SK-N-SH (cell line): ENCODE data around the gene MRPL41. TPM values are rescaled to one million over a fixed set of nuclear protein-coding genes. Genes with fewer than 3 reads are reported as not detected.

Source experiments
- CTCF ChIA-PET: fragments of 300-600, 350-600 bp; formaldehyde crosslinking; extraction: SDS; loops from one replicate; lab custom pipeline; 2021; lab: Yijun Ruan, JAX
- POLR2A ChIA-PET: fragments of 350-600 bp; sonication (Branson Sonifier 250); formaldehyde crosslinking; extraction: SDS; loops from one replicate; lab custom pipeline; 2020; ENCODE audit warnings: antibody characterized with exemption, inconsistent platforms; lab: Yijun Ruan, JAX
- DNase-seq: peaks from one replicate; pipeline ENCODE4 v3.0.0; 2012
- H2AFZ ChIP-seq: fragments of 200-600 bp; sonication (generic); 2 replicates; pipeline ENCODE4 v1.8.1; 2016; ENCODE audit warnings: antibody characterized with exemption, mild to moderate bottlenecking, low read depth
- H3F3A ChIP-seq: fragments of 200-600 bp; sonication (generic); replicated peaks from 2 replicates; pipeline ENCODE3; 2016; ENCODE audit warnings: antibody characterized with exemption, mild to moderate bottlenecking; ENCODE audit not compliant: insufficient read depth
- H3K27ac ChIP-seq, 2 experiments: fragments of 200-500 bp in 1 of 2; fragments of 200-600 bp in 1 of 2; sonication (Bioruptor generic) in 1 of 2; sonication (generic), shearing (Covaris generic) in 1 of 2; 2 replicates each; pipeline versions ENCODE4 v1.5.1 to v1.6.1; 2014 to 2016; ENCODE audit warnings: low read depth in 2 of 2, inconsistent platforms in 1 of 2, low read length in 1 of 2, mild to moderate bottlenecking in 1 of 2, mixed read lengths in 1 of 2
- H3K27me3 ChIP-seq: fragments of 200-600 bp; sonication (generic), shearing (Covaris generic); 2 replicates; pipeline ENCODE4 v1.6.1; 2016; ENCODE audit warnings: mixed run types; ENCODE audit not compliant: insufficient read depth
- H3K36me3 ChIP-seq, 2 experiments: fragments of 200-500 bp in 1 of 2; fragments of 200-600 bp in 1 of 2; sonication (Bioruptor generic) in 1 of 2; sonication (generic) in 1 of 2; replicated peaks in 1 of 2; 2 replicates each; pipeline versions ENCODE3 to v1.5.1; 2014 to 2016; ENCODE audit warnings: low read length in 1 of 2, mild to moderate bottlenecking in 1 of 2; ENCODE audit not compliant: insufficient read depth in 2 of 2, control insufficient read depth in 1 of 2
- H3K4me1 ChIP-seq, 2 experiments: fragments of 200-500 bp in 1 of 2; fragments of 200-600 bp in 1 of 2; sonication (Bioruptor generic) in 1 of 2; sonication (generic), shearing (Covaris generic) in 1 of 2; 2 replicates each; pipeline versions ENCODE4 v1.5.1 to v1.6.1; 2014 to 2016; ENCODE audit warnings: low read depth in 1 of 2, low read length in 1 of 2, mixed run types in 1 of 2; ENCODE audit not compliant: insufficient read depth in 2 of 2, control insufficient read depth in 1 of 2
- H3K4me2 ChIP-seq: fragments of 200-600 bp; sonication (generic), shearing (Covaris generic); 2 replicates; pipeline ENCODE4 v1.6.1; 2017; ENCODE audit warnings: mixed run types
- H3K4me3 ChIP-seq, 2 experiments: fragments of 200-500 bp in 1 of 2; fragments of 200-600 bp in 1 of 2; sonication (Bioruptor generic) in 1 of 2; sonication (generic), shearing (Covaris generic) in 1 of 2; 2 replicates each; pipeline versions ENCODE4 v1.5.1 to v1.8.1; 2014 to 2016; ENCODE audit warnings: low read depth in 2 of 2, inconsistent platforms in 1 of 2, low read length in 1 of 2, mild to moderate bottlenecking in 1 of 2, mixed read lengths in 1 of 2, moderate library complexity in 1 of 2
- H3K79me2 ChIP-seq: fragments of 200-600 bp; sonication (generic); 2 replicates; pipeline ENCODE4 v1.8.1; 2017; ENCODE audit warnings: mild to moderate bottlenecking; ENCODE audit not compliant: insufficient read depth
- H3K9ac ChIP-seq: fragments of 200-600 bp; sonication (generic); 2 replicates; pipeline ENCODE4 v1.6.1; 2017; ENCODE audit warnings: mixed run types
- H3K9me2 ChIP-seq: fragments of 200-600 bp; sonication (generic); 2 replicates; pipeline ENCODE4 v1.6.1; 2017; ENCODE audit warnings: mixed run types
- H3K9me3 ChIP-seq: fragments of 200-600 bp; sonication (generic); 2 replicates; pipeline ENCODE4 v1.6.1; 2017; ENCODE audit warnings: mixed run types, mild to moderate bottlenecking, moderate library complexity
- H4K20me1 ChIP-seq: fragments of 200-600 bp; sonication (generic); 2 replicates; pipeline ENCODE4 v1.6.1; 2017; ENCODE audit warnings: mild to moderate bottlenecking, mixed run types; ENCODE audit not compliant: insufficient read depth
- CHD2 ChIP-seq: fragments of 150-350 bp; IDR thresholded peaks from 2 replicates; pipeline ENCODE4 v1.6.1; 2018; ENCODE audit warnings: low read length; ENCODE audit not compliant: partially characterized antibody
- CTCF ChIP-seq: fragments of 200-600 bp; sonication (generic); IDR thresholded peaks from 2 replicates; pipeline ENCODE4 v1.6.1; 2017; ENCODE audit warnings: antibody characterized with exemption, mild to moderate bottlenecking, moderate library complexity
- ELF1 ChIP-seq: IDR thresholded peaks from 2 replicates; pipeline ENCODE4 v1.4.0; 2012
- EZH2phosphoT487 ChIP-seq: fragments of 200-600 bp; sonication (generic); IDR thresholded peaks from 2 replicates; pipeline ENCODE4 v1.6.1; 2017; ENCODE audit warnings: low read depth, mixed run types, mild to moderate bottlenecking, antibody characterized with exemption, moderate library complexity, borderline replicate concordance
- FOSL2 ChIP-seq: IDR thresholded peaks from 2 replicates; pipeline ENCODE4 v1.4.0; 2012; ENCODE audit warnings: low read depth, mild to moderate bottlenecking, moderate library complexity, borderline replicate concordance
- FOXJ3 ChIP-seq: sonication (generic); formaldehyde crosslinking; IDR thresholded peaks from 2 replicates; pipeline ENCODE4 v1.5.1; 2020; ENCODE audit warnings: mild to moderate bottlenecking, missing genetic modification reagents
- FOXM1 ChIP-seq: IDR thresholded peaks from 2 replicates; pipeline ENCODE4 v1.4.0; 2012; ENCODE audit warnings: low read depth, mild to moderate bottlenecking
- GABPA ChIP-seq: IDR thresholded peaks from 2 replicates; pipeline ENCODE4 v1.4.0; 2012; ENCODE audit warnings: low read depth, mild to moderate bottlenecking
- GATA2 ChIP-seq: sonication (generic); formaldehyde crosslinking; IDR thresholded peaks from 2 replicates; pipeline ENCODE4 v1.5.0; 2020; ENCODE audit warnings: mild to moderate bottlenecking, missing genetic modification reagents
- JUND ChIP-seq: IDR thresholded peaks from 2 replicates; pipeline ENCODE4 v1.4.0; 2012
- MAX ChIP-seq: IDR thresholded peaks from 2 replicates; pipeline ENCODE4 v1.4.0; 2012; ENCODE audit warnings: low read depth
- MEF2A ChIP-seq: IDR thresholded peaks from 2 replicates; pipeline ENCODE4 v1.4.0; 2012; ENCODE audit warnings: low read depth, borderline replicate concordance
- MXI1 ChIP-seq: IDR thresholded peaks from 2 replicates; pipeline ENCODE4 v1.6.1; 2012; ENCODE audit warnings: mild to moderate bottlenecking, low read depth, low read length, improper control_type of control experiment
- NRF1 ChIP-seq: IDR thresholded peaks from 2 replicates; pipeline ENCODE4 v1.6.1; 2012; ENCODE audit warnings: low read depth, mild to moderate bottlenecking, low read length
- POLR2AphosphoS5 ChIP-seq: IDR thresholded peaks from 2 replicates; pipeline ENCODE4 v1.6.1; 2012; ENCODE audit warnings: low read depth, low read length
- RAD21 ChIP-seq: IDR thresholded peaks from 2 replicates; pipeline ENCODE4 v1.6.1; 2012; ENCODE audit warnings: mild to moderate bottlenecking, low read length
- RCOR1 ChIP-seq: fragments of 150-350 bp; IDR thresholded peaks from 2 replicates; pipeline ENCODE4 v1.6.1; 2017; ENCODE audit warnings: antibody characterized with exemption, low read length
- REST ChIP-seq: IDR thresholded peaks from 2 replicates; pipeline ENCODE4 v1.6.1; 2012; ENCODE audit warnings: mild to moderate bottlenecking, low read depth, low read length, moderate library complexity
- RFX5 ChIP-seq: IDR thresholded peaks from 2 replicates; pipeline ENCODE4 v1.6.1; 2012; ENCODE audit warnings: mild to moderate bottlenecking, improper control_type of control experiment, low read length
- SIN3A ChIP-seq: IDR thresholded peaks from 2 replicates; pipeline ENCODE4 v1.6.1; 2012; ENCODE audit warnings: low read depth, mild to moderate bottlenecking, low read length, moderate library complexity, borderline replicate concordance
- SMC3 ChIP-seq: IDR thresholded peaks from 2 replicates; pipeline ENCODE4 v1.6.1; 2012; ENCODE audit warnings: low read depth, low read length, improper control_type of control experiment
- TAF1 ChIP-seq: IDR thresholded peaks from 2 replicates; pipeline ENCODE4 v1.6.1; 2012; ENCODE audit warnings: low read depth, mild to moderate bottlenecking, low read length, moderate library complexity, borderline replicate concordance
- TCF12 ChIP-seq: IDR thresholded peaks from 2 replicates; pipeline ENCODE4 v1.4.0; 2012
- TEAD4 ChIP-seq: IDR thresholded peaks from 2 replicates; pipeline ENCODE4 v1.4.0; 2012; ENCODE audit warnings: mild to moderate bottlenecking, borderline replicate concordance; ENCODE audit not compliant: insufficient read depth
- USF1 ChIP-seq: IDR thresholded peaks from 2 replicates; pipeline ENCODE4 v1.4.0; 2012; ENCODE audit warnings: low read depth, borderline replicate concordance
- USF2 ChIP-seq: fragments of 150-350 bp; IDR thresholded peaks from 2 replicates; pipeline ENCODE4 v1.6.1; 2017; ENCODE audit warnings: antibody characterized with exemption, low read length, low read depth, borderline replicate concordance
- YY1 ChIP-seq: IDR thresholded peaks from 2 replicates; pipeline ENCODE4 v1.4.0; 2012; ENCODE audit warnings: low read depth, mild to moderate bottlenecking
- WGBS: methylation state at CpG from one replicate; pipeline ENCODE4 v1.1.6; 2017; ENCODE audit warnings: low lambda C conversion rate; 5-methylcytosine and 5-hydroxymethylcytosine counted together
- polyA plus RNA-seq, 3 experiments: library from polyadenylated mRNA; depleted of rRNA; stranded (reverse); fragments of >200 nt; gene quantifications; 2 replicates each; pipeline ENCODE4 v1.2.3, GENCODE V29; 2012

MRPL41 gene
- polyA plus RNA-seq, 1 of the 3 experiments (the other 2 are of a cell fraction) = 58.9 TPM

GRCh38 chr9:137578518-137579258 lies 27.0 kb downstream of the MRPL41 start, which contains the start of gene DPH7:
Gene DPH7 (minus strand): TSS chr9:137578925. CDS start chr9:137578777, 148 bp downstream.
- H4K20me1 ChIP-seq = 0 out of 2 replicates have a peak, but pooled peaks cover 7% of the 10 kb centered on the region
- peak within 1 kb of the TSS; percentile 93 for H3K4me2 ChIP-seq
- POLR2A ChIA-PET = no interaction called here
- H3K9ac ChIP-seq = peak within 1 kb of the TSS; percentile 85
- H3K36me3 ChIP-seq = peaks cover 11 to 54% of the 10 kb centered on the region in 2 experiments
- peaks cover 48% of the 10 kb centered on the region for H3K79me2 ChIP-seq
- peak within 1 kb of the TSS; percentile 95 to 97 for H3K4me3 ChIP-seq
- CTCF ChIA-PET = interaction anchor here (0.7 to 4.0 kb wide), 17 partner anchors 8 to 325 kb away, joined by 3 to 27 read pairs (median 3); partner anchors contain the start of genes EHMT1, MRPL41 and ZMYND19
- H3K9me2 ChIP-seq = no peaks in the 10 kb centered on the region
- DNase-seq = peak; percentile 100
- 21% methylated on average over 34 of the region's 82 CpGs for WGBS
- peaks cover 3% of the 10 kb centered on the region for H3F3A ChIP-seq
- peak within 1 kb of the TSS; percentile 68 to 89 for H3K27ac ChIP-seq
- peaks cover 6 to 14% of the 10 kb centered on the region in 2 experiments; a peak in 3 of 4 replicates for H3K4me1 ChIP-seq
- H2AFZ ChIP-seq = peak within 1 kb of the TSS; percentile 65; the same call in 1 of the 2 replicates
- no peaks in the 10 kb centered on the region for H3K9me3 ChIP-seq
- H3K27me3 ChIP-seq = no peaks in the 10 kb centered on the region
- TF ChIP-seq CHD2 = peak; percentile 95
- no peak; the same call in 1 of the 2 replicates for TF ChIP-seq TCF12
- TF ChIP-seq GABPA = peak; percentile 95
- no peak for TF ChIP-seq EZH2phosphoT487
- TF ChIP-seq NRF1 = peak; percentile 22; the same call in 1 of the 2 replicates
- TF ChIP-seq FOXM1 = no peak
- no peak for TF ChIP-seq GATA2 (CRISPR knock-in tag)
- TF ChIP-seq MAX = no peak; the same call in 1 of the 2 replicates
- TF ChIP-seq RCOR1 = 0 out of 2 replicates have a peak, but pooled peaks have one; percentile 19
- peak; percentile 32; the same call in 1 of the 2 replicates for TF ChIP-seq YY1
- TF ChIP-seq RAD21 = 0 out of 2 replicates have a peak, but pooled peaks have one; percentile 7
- no peak for TF ChIP-seq USF1
- TF ChIP-seq MXI1 = peak; percentile 59
- TF ChIP-seq ELF1 = peak; percentile 54; the same call in 1 of the 2 replicates
- no peak for TF ChIP-seq SMC3
- TF ChIP-seq SIN3A = no peak
- no peak for TF ChIP-seq FOXJ3 (CRISPR knock-in tag)
- no peak for TF ChIP-seq USF2
- TF ChIP-seq TAF1 = peak; percentile 69; the same call in 1 of the 2 replicates
- TF ChIP-seq CTCF = peak; percentile 84
- TF ChIP-seq RFX5 = no peak
- no peak for TF ChIP-seq FOSL2
- TF ChIP-seq TEAD4 = no peak
- TF ChIP-seq MEF2A = no peak
- TF ChIP-seq JUND = no peak
- TF ChIP-seq POLR2AphosphoS5 = peak; percentile 78
- no peak; the same call in 1 of the 2 replicates for TF ChIP-seq REST
